ENCODE measurements around the gene PRSS33.

PRSS33 gene

DNA sequence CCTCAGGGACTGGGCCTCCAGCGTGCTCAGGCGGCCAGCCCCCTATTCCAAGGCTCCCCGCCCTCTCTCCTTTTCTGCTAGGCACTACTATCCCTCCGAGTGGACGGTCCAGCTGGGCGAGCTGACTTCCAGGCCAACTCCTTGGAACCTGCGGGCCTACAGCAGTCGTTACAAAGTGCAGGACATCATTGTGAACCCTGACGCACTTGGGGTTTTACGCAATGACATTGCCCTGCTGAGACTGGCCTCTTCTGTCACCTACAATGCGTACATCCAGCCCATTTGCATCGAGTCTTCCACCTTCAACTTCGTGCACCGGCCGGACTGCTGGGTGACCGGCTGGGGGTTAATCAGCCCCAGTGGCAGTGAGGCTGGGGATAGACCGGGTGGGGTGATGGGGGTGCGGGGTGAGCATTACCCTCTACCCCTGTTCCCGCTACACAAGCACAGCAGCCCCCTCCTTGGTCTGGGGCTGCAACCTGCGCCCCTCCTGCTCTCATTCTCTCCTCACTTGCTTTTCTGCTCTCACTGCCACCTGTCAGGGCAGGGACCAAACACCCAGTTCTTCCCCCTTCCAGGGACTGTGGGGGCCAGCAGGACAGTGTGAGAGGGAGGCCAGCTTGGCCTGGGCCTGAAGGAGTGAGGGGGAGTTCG, 12.0 kb upstream of the PRSS33 start:
- Histone ChIP-seq H3K27me3 (ENCODE audit: control insufficient read depth in 2 of 2, insufficient read depth in 2 of 2, low read length in 2 of 2) (no peaks in the 10 kb centered on the region), H3K36me3 (ENCODE audit: control insufficient read depth in 2 of 2, insufficient read depth in 2 of 2, low read length in 2 of 2) (no peaks in the 10 kb centered on the region), H3K9me3 (ENCODE audit: control insufficient read depth in 2 of 2, low read length in 2 of 2) (peaks cover 0 to 4% of the 10 kb centered on the region in 2 donors), H3K27ac (ENCODE audit: low read depth in 2 of 2, low read length in 2 of 2) (peak overlapping the region; percentile 87 to 96), H3K4me1 (ENCODE audit: control insufficient read depth in 2 of 2, insufficient read depth in 2 of 2, low read length in 2 of 2) (peaks cover 21 to 26% of the 10 kb centered on the region in 2 donors), H3K9ac (ENCODE audit: low read depth in 1 of 2, low read length in 2 of 2) (peak overlapping the region; percentile 47 to 58), H3K4me3 (ENCODE audit: low read length in 2 of 2) (peak overlapping the region in 1 of 2 donors; percentile 34)

DNA sequence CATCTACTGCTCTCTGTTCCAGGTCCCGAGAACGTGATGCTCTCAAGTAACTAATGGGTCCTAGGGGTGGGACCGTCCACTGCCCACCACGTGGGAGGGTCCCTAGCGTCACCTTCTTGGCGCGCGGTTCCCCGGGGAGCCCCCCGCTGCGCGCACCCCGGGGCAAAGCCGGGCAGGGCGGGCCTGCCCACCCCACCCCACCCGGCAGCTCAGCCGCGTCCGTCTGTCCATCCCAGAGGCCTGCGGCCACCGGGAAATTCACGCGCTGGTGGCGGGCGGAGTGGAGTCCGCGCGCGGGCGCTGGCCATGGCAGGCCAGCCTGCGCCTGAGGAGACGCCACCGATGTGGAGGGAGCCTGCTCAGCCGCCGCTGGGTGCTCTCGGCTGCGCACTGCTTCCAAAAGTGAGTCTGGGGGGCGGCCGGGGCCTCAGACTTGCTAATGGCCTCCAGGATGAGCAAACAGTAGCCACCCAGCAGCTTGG, 11.4 kb upstream of the PRSS33 start:
- Histone ChIP-seq H3K9me3 (ENCODE audit: control insufficient read depth in 2 of 2, low read length in 2 of 2) (no peaks in the 10 kb centered on the region), H3K4me3 (ENCODE audit: low read length in 2 of 2) (no peak overlapping the region), H3K27ac (ENCODE audit: low read depth in 2 of 2, low read length in 2 of 2) (no peak overlapping the region), H3K36me3 (ENCODE audit: control insufficient read depth in 2 of 2, insufficient read depth in 2 of 2, low read length in 2 of 2) (no peaks in the 10 kb centered on the region), H3K27me3 (ENCODE audit: control insufficient read depth in 2 of 2, insufficient read depth in 2 of 2, low read length in 2 of 2) (no peaks in the 10 kb centered on the region), H3K4me1 (ENCODE audit: control insufficient read depth in 2 of 2, insufficient read depth in 2 of 2, low read length in 2 of 2) (peaks cover 21 to 29% of the 10 kb centered on the region in 2 donors), H3K9ac (ENCODE audit: low read depth in 1 of 2, low read length in 2 of 2) (no peak overlapping the region)

DNA sequence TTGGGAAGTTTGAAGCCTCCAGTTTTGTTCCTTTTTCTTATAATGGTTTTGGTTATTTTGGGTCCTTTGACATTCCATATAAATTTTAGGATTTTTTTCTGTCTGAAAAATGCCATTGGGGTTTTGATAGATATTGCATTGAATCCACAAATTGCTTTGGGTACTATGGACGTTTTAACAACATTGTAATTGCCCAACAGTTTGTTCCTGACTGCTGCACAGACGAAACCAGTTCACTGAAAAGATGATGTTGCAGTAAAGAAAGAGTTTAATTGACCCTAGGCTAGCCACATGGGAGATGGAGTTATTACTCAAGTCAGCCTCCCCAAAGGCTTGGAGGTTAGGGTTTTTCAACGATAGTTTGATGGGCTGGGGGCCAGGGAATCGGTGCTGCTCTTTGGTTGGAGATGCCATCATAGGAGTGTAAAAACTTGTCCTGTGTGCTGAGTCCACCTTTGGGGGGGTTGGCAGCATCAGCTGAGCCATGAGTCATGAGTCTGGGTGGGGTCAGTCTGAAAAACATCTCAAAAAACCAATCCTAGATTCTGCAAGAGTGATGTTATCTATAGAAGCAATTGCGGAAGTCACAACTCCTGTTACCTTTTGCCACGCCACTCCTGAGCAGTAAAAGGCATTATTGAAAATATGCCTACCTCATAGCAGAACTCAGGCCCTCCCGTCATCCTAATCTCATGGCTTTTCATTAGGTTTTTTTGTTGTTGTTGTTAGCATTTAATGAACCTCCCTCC, 8.2 kb upstream of the PRSS33 start:
- Histone ChIP-seq H3K27me3 (ENCODE audit: control insufficient read depth in 2 of 2, insufficient read depth in 2 of 2, low read length in 2 of 2) (no peaks in the 10 kb centered on the region), H3K4me3 (ENCODE audit: low read length in 2 of 2) (no peak overlapping the region), H3K36me3 (ENCODE audit: control insufficient read depth in 2 of 2, insufficient read depth in 2 of 2, low read length in 2 of 2) (no peaks in the 10 kb centered on the region), H3K9me3 (ENCODE audit: control insufficient read depth in 2 of 2, low read length in 2 of 2) (no peaks in the 10 kb centered on the region), H3K9ac (ENCODE audit: low read depth in 1 of 2, low read length in 2 of 2) (peak overlapping the region in 1 of 2 donors; percentile 23), H3K27ac (ENCODE audit: low read depth in 2 of 2, low read length in 2 of 2) (peak overlapping the region; percentile 80 to 83), H3K4me1 (ENCODE audit: control insufficient read depth in 2 of 2, insufficient read depth in 2 of 2, low read length in 2 of 2) (peaks cover 21 to 29% of the 10 kb centered on the region in 2 donors)

DNA sequence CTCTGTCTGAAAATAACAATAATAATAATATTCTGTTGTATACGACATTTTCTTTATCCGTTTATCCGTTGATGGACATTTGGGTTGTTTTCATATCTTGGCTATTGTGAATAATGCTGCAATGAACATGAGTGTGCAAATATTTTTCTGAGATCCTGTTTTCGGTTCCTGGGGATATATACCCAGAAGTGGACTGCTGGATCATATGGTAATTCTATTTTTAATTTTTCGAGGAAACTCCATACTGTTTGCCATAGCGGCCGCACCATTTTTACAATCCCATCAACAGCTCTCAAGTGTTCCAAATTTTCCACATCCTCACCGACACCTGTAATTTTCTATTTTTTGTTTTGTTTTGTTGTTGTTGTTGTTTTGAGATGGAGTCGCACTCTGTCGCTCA, 5.6 kb upstream of the PRSS33 start:
- H3K36me3 ChIP-seq (ENCODE audit: control insufficient read depth in 2 of 2, insufficient read depth in 2 of 2, low read length in 2 of 2) = no peaks in the 10 kb centered on the region
- peaks cover 0 to 3% of the 10 kb centered on the region in 2 donors for H3K27me3 ChIP-seq (ENCODE audit: control insufficient read depth in 2 of 2, insufficient read depth in 2 of 2, low read length in 2 of 2)

DNA sequence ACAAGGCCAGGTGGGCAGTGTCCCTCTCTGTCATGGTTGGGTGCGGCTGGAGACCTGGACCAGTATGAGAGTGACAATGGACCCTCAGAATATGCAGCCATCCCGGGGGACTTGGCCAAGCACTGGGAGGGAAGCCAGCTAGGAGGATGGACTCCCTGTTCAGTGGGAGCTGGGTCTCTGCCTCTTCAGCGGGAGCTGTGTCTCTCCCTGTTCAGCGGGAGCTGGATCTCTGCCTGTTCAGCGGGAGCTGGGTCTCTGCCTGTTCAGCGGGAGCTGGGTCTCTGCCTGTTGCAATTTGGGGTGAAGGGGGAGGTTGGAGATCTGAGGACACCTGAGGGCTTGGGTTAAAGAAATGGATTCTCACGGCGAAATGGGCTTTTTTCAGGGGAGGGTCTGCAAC, 3.8 kb upstream of the PRSS33 start:
- Histone ChIP-seq H3K4me3 (ENCODE audit: low read length in 2 of 2) (no peak overlapping the region), H3K4me1 (ENCODE audit: control insufficient read depth in 2 of 2, insufficient read depth in 2 of 2, low read length in 2 of 2) (peaks cover 8 to 19% of the 10 kb centered on the region in 2 donors), H3K27me3 (ENCODE audit: control insufficient read depth in 2 of 2, insufficient read depth in 2 of 2, low read length in 2 of 2) (peaks cover 5 to 7% of the 10 kb centered on the region in 2 donors), H3K27ac (ENCODE audit: low read depth in 2 of 2, low read length in 2 of 2) (no peak overlapping the region), H3K36me3 (ENCODE audit: control insufficient read depth in 2 of 2, insufficient read depth in 2 of 2, low read length in 2 of 2) (no peaks in the 10 kb centered on the region), H3K9me3 (ENCODE audit: control insufficient read depth in 2 of 2, low read length in 2 of 2) (no peaks in the 10 kb centered on the region), H3K9ac (ENCODE audit: low read depth in 1 of 2, low read length in 2 of 2) (no peak overlapping the region)

More for the DNA sequence above, 5.6 kb upstream of the PRSS33 start:
- no peak overlapping the region for H3K9ac ChIP-seq (ENCODE audit: low read depth in 1 of 2, low read length in 2 of 2)
- H3K4me1 ChIP-seq (ENCODE audit: control insufficient read depth in 2 of 2, insufficient read depth in 2 of 2, low read length in 2 of 2) = peaks cover 12 to 19% of the 10 kb centered on the region in 2 donors
- no peaks in the 10 kb centered on the region for H3K9me3 ChIP-seq (ENCODE audit: control insufficient read depth in 2 of 2, low read length in 2 of 2)
- no peak overlapping the region for H3K4me3 ChIP-seq (ENCODE audit: low read length in 2 of 2)
- H3K27ac ChIP-seq (ENCODE audit: low read depth in 2 of 2, low read length in 2 of 2) = no peak overlapping the region

DNA sequence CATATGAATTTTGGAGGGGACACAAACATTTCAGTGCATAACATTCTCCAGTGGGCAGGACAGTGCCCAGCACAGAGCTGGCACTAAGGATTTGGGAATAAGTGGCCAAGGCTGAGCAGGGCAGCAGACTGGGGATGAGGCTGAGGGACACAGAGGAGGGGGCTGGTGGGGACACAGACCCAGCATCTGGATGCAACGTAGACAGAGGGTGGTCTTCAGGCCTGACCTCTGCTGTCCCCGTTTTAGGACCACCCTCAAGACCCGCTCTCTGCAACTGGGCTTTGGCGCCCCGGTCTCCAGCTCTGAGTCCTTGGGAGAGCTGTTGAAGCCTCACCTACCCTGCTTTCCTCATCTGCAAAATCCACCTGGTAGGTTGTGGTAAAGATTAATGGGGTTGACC, 3.3 kb upstream of the PRSS33 start:
- H3K27me3 ChIP-seq (ENCODE audit: control insufficient read depth in 2 of 2, insufficient read depth in 2 of 2, low read length in 2 of 2) = peaks cover 11 to 12% of the 10 kb centered on the region in 2 donors

DNA sequence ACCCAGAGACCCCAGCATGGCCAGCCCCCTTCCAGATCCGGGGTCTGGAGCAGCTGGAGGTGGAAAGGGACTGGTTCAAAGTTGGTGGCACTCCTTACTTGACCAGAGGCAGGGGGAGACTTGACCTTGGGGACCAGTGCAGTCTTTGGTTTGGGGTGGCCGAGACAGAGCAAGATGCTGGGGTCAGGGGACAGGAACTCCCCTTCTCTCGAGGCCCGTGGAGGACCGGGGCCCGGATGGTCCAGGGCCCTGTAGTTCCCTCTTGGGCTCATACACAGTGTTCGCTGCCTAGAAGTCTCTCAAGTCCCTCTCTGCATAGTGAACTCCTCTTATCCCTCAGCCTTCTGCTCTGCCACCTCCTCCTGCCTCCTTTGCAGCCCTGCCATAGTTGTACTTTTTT, 601 bp upstream of the PRSS33 start:
- Histone ChIP-seq H3K27ac (ENCODE audit: low read depth in 2 of 2, low read length in 2 of 2) (no peak overlapping the region), H3K9me3 (ENCODE audit: control insufficient read depth in 2 of 2, low read length in 2 of 2) (no peaks in the 10 kb centered on the region), H3K36me3 (ENCODE audit: control insufficient read depth in 2 of 2, insufficient read depth in 2 of 2, low read length in 2 of 2) (no peaks in the 10 kb centered on the region), H3K4me1 (ENCODE audit: control insufficient read depth in 2 of 2, insufficient read depth in 2 of 2, low read length in 2 of 2) (peaks cover 5 to 11% of the 10 kb centered on the region in 2 donors), H3K4me3 (ENCODE audit: low read length in 2 of 2) (no peak overlapping the region), H3K9ac (ENCODE audit: low read depth in 1 of 2, low read length in 2 of 2) (no peak overlapping the region), H3K27me3 (ENCODE audit: control insufficient read depth in 2 of 2, insufficient read depth in 2 of 2, low read length in 2 of 2) (peaks cover 17 to 20% of the 10 kb centered on the region in 2 donors)

More for the DNA sequence above, 3.3 kb upstream of the PRSS33 start:
- Histone ChIP-seq H3K9ac (ENCODE audit: low read depth in 1 of 2, low read length in 2 of 2) (no peak overlapping the region), H3K9me3 (ENCODE audit: control insufficient read depth in 2 of 2, low read length in 2 of 2) (no peaks in the 10 kb centered on the region), H3K4me3 (ENCODE audit: low read length in 2 of 2) (no peak overlapping the region), H3K36me3 (ENCODE audit: control insufficient read depth in 2 of 2, insufficient read depth in 2 of 2, low read length in 2 of 2) (no peaks in the 10 kb centered on the region), H3K4me1 (ENCODE audit: control insufficient read depth in 2 of 2, insufficient read depth in 2 of 2, low read length in 2 of 2) (peaks cover 6 to 18% of the 10 kb centered on the region in 2 donors), H3K27ac (ENCODE audit: low read depth in 2 of 2, low read length in 2 of 2) (no peak overlapping the region)

DNA sequence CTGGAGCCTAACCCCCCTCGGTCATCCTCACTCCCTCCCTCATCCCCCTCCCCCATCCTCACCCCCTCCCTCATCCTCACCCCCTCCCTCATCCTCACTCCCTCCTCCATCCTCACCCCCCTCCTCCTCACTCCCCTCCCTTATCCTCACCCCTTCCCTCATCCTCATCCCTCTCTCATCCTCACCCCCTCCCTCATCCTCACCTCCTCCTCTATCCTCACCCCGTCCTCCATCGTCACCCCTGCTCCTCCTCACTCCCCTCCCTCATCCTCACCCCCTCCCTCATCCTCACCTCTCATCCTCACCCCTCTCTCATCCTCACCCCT, 571 bp downstream of the PRSS33 start:
- Histone ChIP-seq H3K36me3 (ENCODE audit: control insufficient read depth in 2 of 2, insufficient read depth in 2 of 2, low read length in 2 of 2) (no peaks in the 10 kb centered on the region), H3K27ac (ENCODE audit: low read depth in 2 of 2, low read length in 2 of 2) (no peak overlapping the region), H3K4me3 (ENCODE audit: low read length in 2 of 2) (no peak overlapping the region), H3K27me3 (ENCODE audit: control insufficient read depth in 2 of 2, insufficient read depth in 2 of 2, low read length in 2 of 2) (peaks cover 17 to 20% of the 10 kb centered on the region in 2 donors), H3K9ac (ENCODE audit: low read depth in 1 of 2, low read length in 2 of 2) (no peak overlapping the region), H3K4me1 (ENCODE audit: control insufficient read depth in 2 of 2, insufficient read depth in 2 of 2, low read length in 2 of 2) (peaks cover 5 to 11% of the 10 kb centered on the region in 2 donors), H3K9me3 (ENCODE audit: control insufficient read depth in 2 of 2, low read length in 2 of 2) (no peaks in the 10 kb centered on the region)

DNA sequence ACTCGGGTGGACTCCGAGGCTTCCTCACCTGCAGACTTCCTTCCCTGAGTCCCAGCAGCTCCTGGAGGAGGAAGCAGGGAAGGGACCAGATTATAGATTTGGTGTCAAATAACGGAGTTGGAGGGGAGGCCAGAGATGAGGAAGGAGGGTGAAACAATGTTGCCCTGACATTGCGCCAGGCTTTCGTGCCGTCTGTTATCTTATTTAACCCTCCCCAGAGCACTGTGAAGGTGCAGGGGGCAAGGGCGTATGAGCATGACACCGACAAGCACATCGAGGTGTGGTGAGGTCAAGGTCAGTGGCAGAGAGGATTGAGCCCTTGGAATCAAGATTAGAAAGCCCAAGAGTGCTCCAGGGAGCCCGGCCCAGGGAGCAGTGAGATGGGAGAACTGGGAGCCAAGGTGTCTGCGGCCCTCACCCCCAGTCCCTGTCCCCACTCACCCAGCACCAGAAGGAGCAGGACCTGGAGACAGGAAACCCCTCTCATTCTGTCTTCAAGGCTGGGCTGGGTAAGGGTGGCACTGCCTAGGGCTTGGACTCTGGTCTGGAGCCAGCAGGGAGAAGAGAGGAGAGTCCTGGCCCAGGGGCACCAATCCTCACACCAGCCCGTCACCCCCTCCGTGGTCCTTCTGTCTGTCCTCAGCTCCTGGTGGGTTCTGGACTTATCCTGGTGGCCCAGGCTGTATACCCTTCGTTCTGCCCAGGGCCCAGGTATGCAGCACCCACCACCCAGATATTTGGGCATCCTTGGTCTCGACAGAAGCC, 1.1 kb downstream of the PRSS33 start:
- Histone ChIP-seq H3K4me3 (ENCODE audit: low read length in 2 of 2) (no peak overlapping the region), H3K27ac (ENCODE audit: low read depth in 2 of 2, low read length in 2 of 2) (no peak overlapping the region), H3K36me3 (ENCODE audit: control insufficient read depth in 2 of 2, insufficient read depth in 2 of 2, low read length in 2 of 2) (no peaks in the 10 kb centered on the region), H3K9me3 (ENCODE audit: control insufficient read depth in 2 of 2, low read length in 2 of 2) (no peaks in the 10 kb centered on the region), H3K9ac (ENCODE audit: low read depth in 1 of 2, low read length in 2 of 2) (no peak overlapping the region), H3K4me1 (ENCODE audit: control insufficient read depth in 2 of 2, insufficient read depth in 2 of 2, low read length in 2 of 2) (peaks cover 5 to 11% of the 10 kb centered on the region in 2 donors), H3K27me3 (ENCODE audit: control insufficient read depth in 2 of 2, insufficient read depth in 2 of 2, low read length in 2 of 2) (peaks cover 17 to 20% of the 10 kb centered on the region in 2 donors)

Measured in mucosa of rectum (tissue), 2 donors.